GM19468 (cell line): ENCODE measurements around the gene KIR2DL3.
"Not testable (repeated sequence)": the region's sequence is repeated elsewhere in the genome, so short reads cannot be mapped to it uniquely, and the experiment has no call there.

Source experiments
- ATAC-seq: cut with Tn5 transposase; IDR thresholded peaks from one replicate; pipeline ENCODE4 v1.9.1; 2021; ENCODE audit warnings: mild to moderate bottlenecking, moderate library complexity, moderate number of reproducible peaks; ENCODE audit not compliant: unreplicated experiment; ENCODE audit errors: extremely low read depth

The KIR2DL3 gene

GRCh38 chr19:54738306-54738705 lies at the start of gene KIR2DL3:
KIR2DL3 (plus strand) TSS chr19:54738513; CDS start chr19:54738546, 33 bp downstream.
- ATAC-seq = not testable (repeated sequence)

- ATAC-seq = no peak
Observed at GRCh38 chr19:54691582-54692297, 46.6 kb upstream of the KIR2DL3 start.

GRCh38 chr19:54692298-54692615 lies 46.1 kb upstream of the KIR2DL3 start:
- ATAC-seq = no peak

- ATAC-seq = no peak
Observed at GRCh38 chr19:54694648-54695047, 43.7 kb upstream of the KIR2DL3 start.

- ATAC-seq = no peak
Observed at GRCh38 chr19:54696117-54696548, 42.2 kb upstream of the KIR2DL3 start.

- no peak for ATAC-seq
Observed at GRCh38 chr19:54696766-54697165, 41.5 kb upstream of the KIR2DL3 start.

GRCh38 chr19:54697716-54698115 lies 40.6 kb upstream of the KIR2DL3 start:
- not testable (repeated sequence) for ATAC-seq

GRCh38 chr19:54704928-54705327 lies 33.4 kb upstream of the KIR2DL3 start:
- ATAC-seq = no peak

GRCh38 chr19:54707962-54708361 lies 30.4 kb upstream of the KIR2DL3 start:
- no peak for ATAC-seq

- ATAC-seq = no peak
Observed at GRCh38 chr19:54708781-54709180, 29.5 kb upstream of the KIR2DL3 start.

GRCh38 chr19:54709212-54709948 lies 28.9 kb upstream of the KIR2DL3 start:
- no peak for ATAC-seq

- not testable (repeated sequence) for ATAC-seq
Observed at GRCh38 chr19:54709956-54710355, 28.4 kb upstream of the KIR2DL3 start.

- no peak for ATAC-seq
Observed at GRCh38 chr19:54724142-54724541, 14.2 kb upstream of the KIR2DL3 start, which contains the start of gene KIR3DL3. KIR3DL3 (plus strand) TSS chr19:54724442; CDS start chr19:54724497, 55 bp downstream.

GRCh38 chr19:54724644-54725043 lies 13.7 kb upstream of the KIR2DL3 start:
- ATAC-seq = no peak

- ATAC-seq = no peak
Observed at GRCh38 chr19:54725321-54725720, 13.0 kb upstream of the KIR2DL3 start.

- ATAC-seq = no peak
Observed at GRCh38 chr19:54727562-54727961, 10.8 kb upstream of the KIR2DL3 start.

- ATAC-seq = no peak
Observed at GRCh38 chr19:54728167-54728566, 10.1 kb upstream of the KIR2DL3 start.

GRCh38 chr19:54729416-54730188 lies 8.7 kb upstream of the KIR2DL3 start:
- ATAC-seq = no peak

- ATAC-seq = no peak
Observed at GRCh38 chr19:54731191-54731590, 7.1 kb upstream of the KIR2DL3 start.

- ATAC-seq = no peak
Observed at GRCh38 chr19:54738715-54739114, 402 bp downstream of the KIR2DL3 start.
